ENCODE measurements around the gene DUSP22.
"Not testable (repeated sequence)": the region's sequence is repeated elsewhere in the genome, so short reads cannot be mapped to it uniquely, and the experiment has no call there.

DUSP22 gene

DNA sequence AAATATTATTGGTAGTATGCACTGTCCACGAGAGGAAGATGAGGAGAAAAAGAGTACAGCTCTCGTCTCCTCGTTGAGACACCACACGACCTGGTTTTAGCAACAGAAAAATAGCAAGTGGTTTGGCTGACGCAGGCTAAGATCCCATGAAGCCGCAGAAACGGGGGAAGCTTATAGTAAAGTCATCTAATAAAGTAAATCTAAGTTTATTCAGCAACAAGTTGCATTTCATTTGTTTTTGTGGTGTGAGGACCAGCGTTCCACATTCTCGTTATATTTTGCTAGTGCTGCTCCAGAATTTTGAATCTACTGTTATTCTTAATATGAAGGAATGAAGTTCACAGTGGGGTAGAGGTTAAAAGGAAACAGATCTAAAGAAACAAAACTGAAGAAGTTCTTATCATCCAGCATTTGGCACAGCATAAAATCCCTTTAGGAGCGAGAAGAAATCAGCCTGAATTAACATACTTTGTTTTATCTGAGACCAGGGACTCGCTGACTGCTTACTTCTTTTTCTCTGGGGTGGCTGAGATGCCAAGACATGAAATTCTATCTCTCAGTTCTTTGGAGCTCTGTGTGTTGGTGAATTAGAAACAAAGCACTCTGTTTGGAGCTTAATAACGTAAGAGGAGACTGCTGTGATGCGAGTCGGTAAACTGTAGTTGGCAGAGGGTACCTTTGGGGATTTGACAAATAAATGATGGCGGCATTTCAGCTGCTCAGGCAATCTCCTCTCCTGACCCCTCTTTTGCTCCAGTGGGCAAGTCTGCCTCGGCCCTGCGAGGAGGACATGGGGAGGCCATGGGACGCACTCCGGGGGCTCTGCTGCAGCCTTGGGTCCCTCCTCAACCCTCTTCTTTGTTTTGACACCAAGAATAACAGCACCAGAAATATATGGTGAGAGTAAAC, 74.4 kb downstream of the DUSP22 start:
- DNase-seq, result no peak

DNA sequence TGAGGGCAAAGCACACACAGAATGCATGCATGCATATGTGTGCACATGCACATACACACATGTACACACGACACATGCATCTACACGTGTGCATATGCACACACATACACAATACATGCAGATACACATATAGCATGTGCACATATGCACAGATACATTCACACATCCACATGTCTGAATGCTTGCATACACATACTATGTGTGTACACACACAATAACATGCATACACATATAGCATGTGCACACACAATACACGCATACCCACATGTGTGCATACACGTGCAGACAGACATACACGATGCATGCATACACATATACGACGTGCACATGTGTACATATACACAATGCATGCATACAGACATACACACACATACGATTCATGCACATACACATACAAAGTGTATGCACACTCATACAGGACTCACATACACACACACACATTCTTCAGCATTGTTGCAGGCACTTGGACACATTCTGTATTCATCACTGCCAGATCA, 75.1 kb downstream of the DUSP22 start:
- no peak for DNase-seq

DNA sequence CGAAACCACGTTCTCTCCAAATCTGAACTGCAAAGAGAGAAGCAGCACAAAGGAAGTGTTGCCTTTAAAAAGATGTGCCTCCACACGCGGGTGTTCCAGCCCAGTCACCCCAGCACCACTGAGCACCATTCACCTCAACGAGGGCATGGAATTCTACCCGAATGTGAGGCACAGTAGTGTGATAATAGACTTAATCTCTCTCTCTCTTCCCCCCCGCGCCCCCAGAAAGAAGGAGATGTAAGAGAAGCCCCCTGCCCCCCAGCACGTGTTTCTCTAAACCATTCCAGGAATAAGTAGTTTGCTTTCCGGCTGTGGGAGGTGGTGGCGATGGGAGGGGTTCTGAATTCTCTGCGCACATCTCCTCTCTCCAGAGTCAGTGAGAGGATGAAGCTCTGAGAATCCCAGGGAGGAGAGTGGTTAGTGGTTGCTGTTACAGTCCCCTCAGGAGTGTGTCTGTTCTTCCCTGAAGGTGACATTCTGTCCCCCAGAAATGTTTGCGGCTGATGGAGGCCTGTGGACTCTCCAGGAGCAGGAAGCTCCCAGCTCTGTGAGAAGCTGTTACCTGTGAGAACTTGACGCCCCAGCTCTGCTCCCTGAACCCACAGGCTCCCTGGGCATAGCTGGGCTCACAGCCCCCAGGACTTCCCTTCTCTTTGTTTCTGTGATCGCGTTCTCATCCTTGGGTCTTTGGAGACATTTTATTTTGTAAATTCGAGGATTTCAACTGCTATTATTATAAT, 75.8 kb downstream of the DUSP22 start:
- no peak for DNase-seq

DNA sequence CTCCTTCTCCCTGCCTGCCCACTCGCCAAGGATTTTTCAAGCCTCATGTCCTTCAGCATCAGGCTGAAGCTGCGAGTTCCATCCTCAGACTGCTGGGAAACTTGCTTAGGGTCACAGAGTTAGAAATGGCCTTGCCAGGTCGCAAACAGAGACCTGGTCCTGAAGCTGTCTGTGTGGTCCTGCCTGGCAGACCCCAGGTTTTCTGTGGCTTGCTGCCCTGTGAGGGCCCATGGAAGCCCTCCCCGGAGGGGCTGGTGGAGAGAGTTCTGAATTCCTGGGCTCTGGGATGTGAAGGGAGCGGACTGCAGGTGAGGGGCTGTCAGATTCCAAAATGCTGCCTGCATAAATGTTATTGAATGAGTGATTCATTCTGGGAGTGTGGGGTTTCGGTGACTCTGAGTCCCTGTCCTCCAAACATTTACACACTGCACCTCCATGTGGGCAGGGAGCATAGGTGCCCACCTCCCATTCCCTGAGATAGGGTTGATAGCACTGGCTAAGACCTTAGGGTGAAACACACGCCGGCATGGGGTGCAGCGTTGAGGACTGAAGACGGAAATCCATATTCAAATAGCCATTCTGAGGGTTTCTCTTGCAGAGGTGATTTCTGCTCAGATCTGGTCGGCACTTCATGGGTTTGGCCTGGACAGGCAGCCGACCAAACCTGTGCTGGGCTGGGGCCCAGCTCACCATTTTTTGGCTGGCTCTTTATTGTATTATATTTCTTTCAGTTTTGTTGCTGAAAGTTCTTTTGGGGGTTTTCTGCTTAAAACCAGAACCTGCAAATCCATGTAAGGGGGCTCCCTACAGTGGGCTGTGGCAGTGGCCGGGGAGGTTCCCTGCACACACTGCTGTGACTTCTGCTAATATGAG, 77.5 kb downstream of the DUSP22 start:
- no peak for DNase-seq

DNA sequence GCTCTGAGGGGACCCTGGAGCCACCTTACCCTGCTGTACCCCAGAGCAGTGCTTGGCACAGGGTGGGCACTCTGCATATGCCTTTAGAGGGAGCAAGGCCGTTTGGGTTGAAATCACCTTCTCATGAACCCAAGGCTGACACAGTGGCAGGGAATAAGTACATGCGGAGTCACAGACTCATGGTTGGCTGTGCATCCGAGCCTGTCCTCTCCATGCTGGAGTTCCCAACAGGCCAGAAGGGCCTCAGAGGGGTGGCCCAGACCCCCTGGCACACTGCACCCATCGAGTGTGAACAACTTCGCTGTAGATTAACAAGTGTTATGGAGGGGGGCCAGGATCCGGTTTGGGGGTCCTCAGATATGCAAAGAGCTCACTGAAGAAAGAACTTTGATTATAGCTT, 78.3 kb downstream of the DUSP22 start:
- DNase-seq, result no peak

DNA sequence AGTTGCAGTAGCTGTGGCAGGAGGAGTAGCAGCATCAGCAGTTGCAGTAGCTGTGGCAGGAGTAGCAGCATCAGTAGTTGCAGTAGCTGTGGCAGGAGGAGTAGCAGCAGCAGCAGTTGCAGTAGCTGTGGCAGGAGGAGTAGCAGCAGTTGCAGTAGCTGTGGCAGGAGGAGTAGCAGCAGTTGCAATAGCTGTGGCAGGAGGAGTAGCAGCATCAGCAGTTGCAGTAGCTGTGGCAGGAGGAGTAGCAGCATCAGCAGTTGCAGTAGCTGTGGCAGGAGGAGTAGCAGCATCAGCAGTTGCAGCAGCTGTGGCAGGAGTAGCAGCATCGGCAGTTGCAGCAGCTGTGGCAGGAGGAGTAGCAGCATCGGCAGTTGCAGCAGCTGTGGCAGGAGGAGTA, 79.6 kb downstream of the DUSP22 start:
- not testable (repeated sequence) for DNase-seq

DNA sequence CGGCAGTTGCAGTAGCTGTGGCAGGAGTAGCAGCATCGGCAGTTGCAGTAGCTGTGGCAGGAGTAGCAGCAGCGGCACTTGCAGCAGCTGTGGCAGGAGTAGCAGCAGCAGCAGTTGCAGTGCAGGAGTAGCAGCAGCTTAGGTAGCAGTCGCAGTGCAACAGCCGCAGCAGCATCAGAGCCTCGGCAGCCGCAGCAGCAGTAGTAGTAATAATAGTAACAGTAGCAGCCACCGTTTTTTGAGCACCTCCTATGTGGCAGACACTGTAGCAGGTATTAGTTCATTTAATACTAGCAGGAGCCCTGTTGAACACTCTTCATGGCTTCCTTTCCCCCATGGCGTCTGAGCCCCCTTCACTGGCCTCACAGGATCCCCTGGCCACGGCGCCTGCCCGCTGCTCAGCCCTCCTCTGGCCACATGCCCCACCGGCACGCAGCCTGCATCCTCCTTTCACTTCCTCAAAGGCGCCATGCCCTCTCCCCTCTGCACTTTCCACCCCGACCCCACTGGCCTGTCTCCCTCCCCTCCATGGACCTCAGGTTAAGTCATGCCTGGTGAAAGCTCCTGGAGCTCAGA, 80.1 kb downstream of the DUSP22 start:
- DNase-seq, result no peak

DNA sequence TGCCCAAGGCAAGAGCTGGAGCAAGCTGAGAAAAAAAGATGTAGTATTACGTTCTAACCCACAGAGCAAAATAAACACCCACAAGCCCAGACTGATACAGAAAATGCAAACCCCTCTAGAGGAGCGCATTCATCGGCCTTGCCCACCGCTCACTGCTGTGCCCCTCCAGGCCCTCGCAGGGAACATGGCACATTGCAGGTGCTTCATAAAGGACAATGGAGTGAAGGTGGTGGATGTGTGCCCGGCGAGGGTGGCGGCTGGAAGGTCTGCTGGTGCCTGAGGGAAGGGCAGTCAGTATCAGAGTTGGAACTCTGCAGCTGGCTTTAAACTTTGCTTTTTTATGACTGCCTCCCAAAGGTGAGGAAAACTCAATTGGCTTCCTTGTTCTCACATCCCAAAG, 80.7 kb downstream of the DUSP22 start:
- no peak for DNase-seq

DNA sequence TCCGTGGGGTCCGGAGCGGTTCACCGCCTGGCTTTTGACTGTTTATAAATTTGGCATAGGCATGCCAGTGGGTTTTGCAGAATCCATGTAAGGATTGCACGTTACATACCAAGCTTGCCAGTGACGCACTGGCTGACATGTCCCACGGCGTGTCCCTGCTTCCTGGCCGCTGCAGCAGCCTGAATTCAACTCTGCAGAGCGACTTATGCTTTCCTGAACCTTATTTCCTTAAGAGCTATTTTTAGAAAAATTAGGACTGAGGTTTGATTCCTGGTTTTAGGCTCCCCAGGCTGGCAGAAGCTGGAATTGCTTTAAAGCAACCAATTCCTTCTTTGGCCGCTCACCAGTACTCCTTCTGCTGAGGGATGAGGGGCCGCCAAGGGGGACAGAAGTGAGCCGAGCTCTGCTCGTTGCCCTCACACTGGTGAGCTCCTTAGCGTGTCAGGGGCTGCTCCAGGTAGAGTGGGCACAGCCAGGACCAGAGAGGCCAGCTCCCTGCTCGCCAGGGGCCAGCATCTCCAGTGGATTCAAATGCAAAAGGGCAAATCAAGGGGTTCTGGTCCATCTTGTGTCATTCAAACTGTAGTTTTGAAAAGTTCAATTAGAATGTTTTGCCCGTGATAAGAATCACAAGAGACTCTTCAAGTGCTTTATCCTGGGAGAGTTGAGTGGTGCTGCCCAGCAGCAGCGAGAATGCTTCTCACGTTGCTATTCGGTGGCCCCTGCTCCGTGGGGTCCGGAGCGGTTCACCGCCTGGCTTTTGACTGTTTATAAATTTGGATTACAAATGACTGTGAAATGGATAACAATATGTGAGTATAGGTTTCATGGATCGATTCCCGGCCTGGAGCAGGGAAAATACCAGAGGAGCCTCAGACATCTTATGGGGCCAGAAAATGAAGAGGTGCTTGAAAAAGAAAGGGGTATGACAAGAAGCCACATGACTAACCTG, 81.8 kb downstream of the DUSP22 start:
- DNase-seq, result no peak

DNA sequence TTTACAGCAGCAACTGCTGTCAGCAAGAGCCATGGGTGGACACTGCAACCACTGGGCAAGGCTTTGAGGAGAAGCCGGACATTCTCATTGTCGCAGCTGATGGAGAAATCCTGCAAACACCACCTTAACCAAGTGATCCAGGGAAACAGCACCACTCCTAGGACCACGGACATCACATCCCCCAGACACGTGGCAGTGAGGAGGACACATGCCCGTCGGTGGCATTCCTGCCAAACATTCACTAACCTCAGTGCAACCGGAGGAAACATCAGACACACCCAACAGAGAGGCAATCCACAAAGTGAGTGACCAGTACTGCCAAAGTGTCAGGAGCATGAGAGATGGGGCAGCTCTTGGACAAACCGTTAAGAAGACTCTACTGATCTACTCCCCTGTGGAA, 82.7 kb downstream of the DUSP22 start:
- DNase-seq, result no peak

DNA sequence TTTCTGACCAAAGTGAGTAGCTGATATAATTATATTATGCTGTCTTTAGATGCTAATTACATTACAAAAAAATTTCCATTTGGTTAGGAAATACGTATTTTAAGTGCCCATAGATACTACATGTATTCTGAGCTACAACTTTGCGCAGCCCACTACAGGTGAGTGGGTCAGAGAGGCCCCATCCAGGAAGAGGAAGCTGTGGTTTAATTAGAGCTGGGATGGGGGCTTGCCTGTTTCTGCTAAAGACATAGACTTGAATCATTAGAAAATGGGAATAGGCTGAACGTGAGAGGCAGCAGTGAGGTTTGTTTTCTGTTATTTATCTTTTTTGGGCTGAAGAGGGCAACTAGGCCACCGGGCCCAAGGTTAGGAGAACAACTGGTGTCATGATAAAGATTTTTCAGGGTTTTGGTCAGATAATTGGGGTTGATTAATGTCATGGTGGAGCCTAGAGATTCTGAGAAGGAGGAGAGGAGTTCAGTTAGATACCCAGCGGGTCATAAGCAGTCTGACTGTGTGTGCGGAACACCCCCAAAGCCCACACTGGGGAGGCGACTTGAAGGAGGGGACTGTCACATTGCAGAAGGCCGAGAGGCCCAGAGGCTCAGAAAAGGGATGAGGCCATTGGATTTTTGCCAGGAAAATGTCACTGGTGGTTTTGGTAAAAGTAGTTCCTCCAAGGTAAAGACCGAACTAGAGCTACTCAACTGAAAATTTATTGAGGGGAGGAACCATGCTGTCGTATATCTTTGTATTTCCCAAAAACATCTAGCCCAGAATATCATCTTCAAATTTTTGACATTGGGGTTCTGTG, 84.7 kb downstream of the DUSP22 start:
- DNase-seq, result no peak

DNA sequence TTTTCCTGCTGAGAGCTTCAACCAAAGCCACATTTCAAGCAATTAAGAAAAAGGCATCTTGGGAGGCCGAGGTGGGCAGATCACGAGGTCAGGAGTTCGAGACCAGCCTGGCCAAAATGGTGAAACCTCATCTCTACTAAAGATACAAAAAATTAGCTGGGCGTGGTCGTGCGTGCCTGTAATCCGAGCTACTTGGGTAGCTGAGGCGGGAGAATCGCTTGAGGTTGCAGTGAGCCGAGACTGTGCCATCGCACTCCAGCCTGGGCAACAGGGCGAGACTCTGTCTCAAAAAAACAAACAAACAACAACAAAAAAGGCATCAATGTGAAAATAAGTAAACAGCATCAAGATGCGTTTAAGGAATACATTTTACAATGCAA, 85.3 kb downstream of the DUSP22 start:
- not testable (repeated sequence) for DNase-seq

DNA sequence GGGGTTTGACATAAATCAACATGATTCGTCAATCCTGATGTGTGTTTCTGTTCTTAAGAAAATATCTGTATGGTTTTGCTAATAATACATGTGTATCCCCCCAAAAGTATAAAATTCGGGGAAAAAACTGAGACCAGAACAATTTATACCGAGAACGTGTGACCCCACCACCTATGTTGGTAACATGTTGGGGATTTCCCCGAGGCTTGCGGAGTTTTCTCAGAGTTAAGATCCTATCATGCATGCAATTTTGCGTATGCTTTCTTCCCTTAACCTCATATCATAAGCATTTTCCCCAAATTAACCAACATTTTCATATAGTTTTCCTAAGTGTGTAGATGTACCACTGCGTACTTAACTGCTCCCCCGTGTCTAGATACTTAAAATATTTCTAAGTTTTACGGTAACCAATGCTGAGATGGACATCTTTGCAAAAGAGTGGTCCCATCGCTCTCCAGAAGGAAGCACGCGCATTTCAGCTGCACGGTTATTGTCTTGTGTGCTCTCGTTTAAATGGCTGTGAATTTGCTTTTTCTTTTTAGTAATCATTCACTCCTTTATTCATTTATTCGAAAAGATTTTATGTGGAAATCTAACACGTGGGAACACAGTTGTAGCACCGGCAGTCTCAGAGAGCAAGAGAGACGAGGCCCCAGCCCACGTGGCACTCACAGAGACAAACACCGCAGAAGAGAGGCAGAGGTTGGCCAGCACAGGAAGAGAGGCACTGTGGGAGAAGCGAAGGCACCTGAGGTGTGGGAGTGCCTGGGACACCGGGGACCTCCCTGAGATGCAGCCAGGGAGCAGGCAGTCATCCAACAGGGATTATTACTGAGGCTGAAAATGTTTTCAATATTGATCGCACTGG, 86.0 kb downstream of the DUSP22 start:
- DNase-seq, result no peak

DNA sequence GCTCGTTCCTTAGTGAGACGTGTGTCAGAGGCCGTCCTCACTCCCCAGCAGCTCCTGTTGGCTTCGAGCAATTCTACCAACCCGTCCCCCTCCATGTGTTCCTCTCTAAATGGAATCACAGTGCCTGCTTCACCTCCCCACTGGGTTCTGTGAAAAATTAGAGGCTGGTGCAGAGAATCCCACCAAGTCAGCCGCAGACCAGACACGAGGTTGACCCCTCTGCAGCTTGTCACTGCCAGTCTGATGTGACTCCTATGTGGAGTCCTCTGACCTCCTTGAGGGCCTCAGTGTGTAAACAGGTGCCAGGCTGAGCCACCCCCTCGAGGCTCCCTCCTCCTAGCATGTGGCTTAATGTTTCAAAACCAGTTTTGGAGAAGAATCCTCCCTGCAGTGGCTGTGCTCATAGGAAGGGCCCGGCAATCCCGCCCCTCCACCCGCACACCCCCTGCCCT, 86.7 kb downstream of the DUSP22 start:
- no peak for DNase-seq

DNA sequence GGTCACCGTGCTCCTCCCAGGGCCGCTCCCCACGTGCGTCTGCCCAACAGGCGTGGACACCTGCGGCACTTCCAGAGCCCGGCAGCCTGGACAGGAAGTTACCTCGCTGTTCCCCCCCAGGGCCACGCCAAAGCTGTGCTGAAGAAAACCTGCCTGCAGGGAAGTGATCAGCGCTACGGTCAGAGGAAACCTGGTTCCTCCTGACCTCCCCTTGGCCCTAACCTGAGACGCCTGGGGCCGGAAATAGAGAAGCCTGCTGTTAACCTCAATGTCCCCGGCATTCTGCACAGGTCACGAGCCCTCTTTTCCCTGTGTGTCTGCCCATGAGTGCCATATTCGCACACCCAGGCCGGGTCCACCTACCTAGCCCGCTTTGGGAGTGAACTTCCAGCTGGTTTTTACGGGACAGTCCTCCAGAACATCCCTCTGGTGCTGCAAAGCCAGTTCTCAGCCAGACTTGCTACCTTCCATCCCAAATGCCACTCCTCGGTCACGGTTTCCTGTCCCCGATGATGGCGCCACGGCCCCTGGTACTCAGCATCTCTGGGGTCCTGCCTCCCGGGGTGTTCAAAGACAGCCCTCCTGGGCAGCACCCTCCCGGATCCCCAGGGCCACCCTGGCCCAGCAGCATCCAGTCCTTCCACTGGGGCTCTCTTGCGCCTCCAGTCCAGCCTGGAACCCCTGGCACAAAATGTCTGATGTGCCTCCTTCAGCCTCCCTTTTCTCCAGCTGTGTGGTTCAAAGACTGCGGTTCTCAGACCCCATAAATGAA, 87.3 kb downstream of the DUSP22 start:
- no peak for DNase-seq

DNA sequence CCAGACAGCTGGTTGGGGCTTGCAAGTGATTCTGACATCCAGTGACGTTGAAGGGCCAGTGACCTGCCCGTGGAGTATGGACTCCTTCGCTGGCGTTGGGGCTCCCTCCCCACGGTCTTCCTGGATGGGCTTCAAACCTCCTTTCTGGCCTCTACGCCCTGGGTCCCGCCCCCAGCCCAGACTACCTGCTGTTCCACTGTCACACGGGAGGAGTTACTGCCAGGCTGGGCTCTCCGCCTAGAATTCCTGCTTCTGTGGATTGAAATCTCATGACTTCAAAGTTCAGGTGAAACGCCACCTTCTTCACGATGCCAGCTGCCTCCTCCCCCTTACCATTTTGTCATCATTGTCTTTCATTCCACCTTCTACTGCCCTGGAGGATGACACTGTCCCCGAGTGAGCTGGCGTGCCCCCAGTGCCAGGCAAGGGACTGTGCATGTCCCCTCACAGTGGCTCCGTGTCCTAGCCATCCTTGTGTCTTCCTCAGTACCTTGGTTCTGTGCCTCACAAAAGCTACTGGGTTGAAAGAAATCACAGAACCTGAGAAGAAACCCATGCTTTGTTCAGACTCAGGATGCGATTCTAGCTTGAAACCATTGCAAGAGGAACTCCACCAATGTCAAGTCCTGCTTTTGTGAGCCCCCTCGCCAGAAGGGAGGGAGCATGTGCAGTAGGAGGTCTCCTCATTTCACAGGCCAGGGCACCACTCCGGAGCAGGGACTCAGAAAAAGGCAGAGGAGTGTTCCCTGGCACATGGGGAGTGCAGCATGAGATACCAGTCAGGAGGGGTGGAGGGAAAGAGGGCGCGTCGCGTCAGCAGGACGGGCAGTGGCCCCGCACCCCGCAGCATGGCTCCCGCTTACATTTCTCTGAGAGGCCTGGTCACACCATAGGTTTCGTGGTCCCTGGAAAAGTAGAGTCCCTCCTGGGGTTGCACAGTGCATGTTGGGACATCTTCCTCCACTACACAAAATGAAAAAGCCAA, 88.2 kb downstream of the DUSP22 start:
- DNase-seq, result no peak

DNA sequence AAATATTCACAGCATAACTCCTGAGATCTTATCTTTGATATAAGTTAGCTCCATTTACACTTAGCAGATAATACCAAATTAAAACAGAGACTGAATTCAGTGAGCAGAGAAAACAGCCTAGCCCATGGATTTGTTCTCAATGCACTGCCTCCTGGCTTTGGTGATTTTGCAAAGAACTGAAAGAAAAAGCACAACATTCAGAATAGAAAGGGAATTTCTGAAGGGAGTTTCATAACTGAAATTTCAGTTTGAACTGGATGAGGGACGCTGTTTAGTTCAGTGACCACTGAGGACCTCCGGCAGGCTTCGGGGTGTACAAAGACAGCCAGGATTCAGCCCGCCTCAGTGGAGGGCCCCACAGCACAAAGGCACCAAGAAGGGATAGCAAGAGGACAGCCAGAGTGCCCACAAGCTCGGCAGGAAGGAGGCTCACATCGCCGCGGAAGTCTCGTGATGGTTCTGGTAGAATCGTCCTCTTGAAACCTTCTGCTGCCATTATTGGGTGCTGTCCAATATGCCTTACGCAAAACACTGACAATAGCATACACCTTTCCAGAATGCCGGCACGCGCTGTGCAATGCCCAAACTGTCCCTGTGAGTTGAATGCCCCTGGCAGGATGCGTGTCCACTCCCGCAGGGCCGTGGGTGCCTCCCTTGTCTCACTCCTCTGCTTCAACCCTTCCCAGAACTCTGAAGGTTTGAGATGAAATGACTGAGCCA, 89.6 kb downstream of the DUSP22 start:
- DNase-seq, result no peak
